ENCODE data around the gene ADAMTS6.
A peak's percentile ranks its signal among the peaks of the same experiment; 100 is the strongest.
"Not testable (repeated sequence)": the region's sequence is repeated elsewhere in the genome, so short reads cannot be mapped to it uniquely, and the experiment has no call there.

ADAMTS6 gene, protein sequence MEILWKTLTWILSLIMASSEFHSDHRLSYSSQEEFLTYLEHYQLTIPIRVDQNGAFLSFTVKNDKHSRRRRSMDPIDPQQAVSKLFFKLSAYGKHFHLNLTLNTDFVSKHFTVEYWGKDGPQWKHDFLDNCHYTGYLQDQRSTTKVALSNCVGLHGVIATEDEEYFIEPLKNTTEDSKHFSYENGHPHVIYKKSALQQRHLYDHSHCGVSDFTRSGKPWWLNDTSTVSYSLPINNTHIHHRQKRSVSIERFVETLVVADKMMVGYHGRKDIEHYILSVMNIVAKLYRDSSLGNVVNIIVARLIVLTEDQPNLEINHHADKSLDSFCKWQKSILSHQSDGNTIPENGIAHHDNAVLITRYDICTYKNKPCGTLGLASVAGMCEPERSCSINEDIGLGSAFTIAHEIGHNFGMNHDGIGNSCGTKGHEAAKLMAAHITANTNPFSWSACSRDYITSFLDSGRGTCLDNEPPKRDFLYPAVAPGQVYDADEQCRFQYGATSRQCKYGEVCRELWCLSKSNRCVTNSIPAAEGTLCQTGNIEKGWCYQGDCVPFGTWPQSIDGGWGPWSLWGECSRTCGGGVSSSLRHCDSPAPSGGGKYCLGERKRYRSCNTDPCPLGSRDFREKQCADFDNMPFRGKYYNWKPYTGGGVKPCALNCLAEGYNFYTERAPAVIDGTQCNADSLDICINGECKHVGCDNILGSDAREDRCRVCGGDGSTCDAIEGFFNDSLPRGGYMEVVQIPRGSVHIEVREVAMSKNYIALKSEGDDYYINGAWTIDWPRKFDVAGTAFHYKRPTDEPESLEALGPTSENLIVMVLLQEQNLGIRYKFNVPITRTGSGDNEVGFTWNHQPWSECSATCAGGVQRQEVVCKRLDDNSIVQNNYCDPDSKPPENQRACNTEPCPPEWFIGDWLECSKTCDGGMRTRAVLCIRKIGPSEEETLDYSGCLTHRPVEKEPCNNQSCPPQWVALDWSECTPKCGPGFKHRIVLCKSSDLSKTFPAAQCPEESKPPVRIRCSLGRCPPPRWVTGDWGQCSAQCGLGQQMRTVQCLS (N-terminal part only)

DNA sequence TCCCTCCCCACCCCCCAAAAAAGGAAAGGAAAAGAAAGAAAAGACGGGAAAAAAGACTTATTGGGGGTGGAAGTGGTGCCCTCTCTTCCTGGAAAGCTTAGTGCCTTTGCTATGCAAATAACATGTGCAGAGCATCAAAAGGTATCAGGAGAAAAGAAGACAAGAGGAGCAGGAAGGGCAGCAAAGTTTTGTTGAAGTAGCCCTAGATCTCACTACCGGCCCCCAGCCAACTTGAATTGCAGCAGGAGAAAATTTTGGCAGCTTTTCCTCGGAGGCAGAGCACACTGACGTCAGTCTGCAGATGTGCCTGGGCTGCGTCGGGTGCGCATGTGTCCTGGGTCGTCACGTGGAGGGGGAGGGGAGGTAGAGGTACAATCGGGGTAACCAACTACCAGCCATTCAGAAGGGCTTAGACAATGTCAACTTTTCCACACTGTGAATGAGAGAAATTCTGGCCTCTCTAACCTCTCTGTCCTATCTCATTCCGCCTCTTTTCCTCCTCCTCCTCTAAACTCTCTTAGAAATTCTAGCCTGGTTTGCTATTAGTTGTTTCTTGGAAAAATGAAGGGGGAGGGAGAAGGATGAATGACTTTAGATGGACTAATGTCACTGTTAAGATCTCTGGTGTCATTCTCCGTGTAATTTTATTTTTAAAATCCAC, at the start of gene ADAMTS6:
Gene ADAMTS6 (minus strand): TSS at position 286 of the 661 bp plus-strand sequence. CDS start 8,247 bp downstream, outside the sequence.
- peak; percentile 98 for DNase-seq

DNA sequence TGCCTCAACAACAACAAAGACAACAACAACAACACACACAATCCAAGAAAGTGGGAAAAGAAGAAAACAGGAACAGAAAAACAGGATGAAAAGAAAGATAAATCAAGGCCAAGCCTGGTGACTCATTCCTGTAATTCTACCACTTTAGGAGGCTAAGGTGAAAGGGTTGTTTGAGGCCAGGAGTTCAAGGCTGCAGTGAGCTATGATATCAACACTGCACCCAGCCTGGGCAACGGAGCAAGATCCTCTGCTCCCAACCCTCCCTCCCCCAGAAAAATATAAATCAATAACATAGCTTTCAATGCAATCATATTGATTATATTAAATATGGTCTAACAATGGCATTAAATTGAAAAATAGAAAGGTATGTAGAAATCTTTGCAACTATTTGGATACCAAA, 49.2 kb upstream of the ADAMTS6 start:
- DNase-seq: no peak

DNA sequence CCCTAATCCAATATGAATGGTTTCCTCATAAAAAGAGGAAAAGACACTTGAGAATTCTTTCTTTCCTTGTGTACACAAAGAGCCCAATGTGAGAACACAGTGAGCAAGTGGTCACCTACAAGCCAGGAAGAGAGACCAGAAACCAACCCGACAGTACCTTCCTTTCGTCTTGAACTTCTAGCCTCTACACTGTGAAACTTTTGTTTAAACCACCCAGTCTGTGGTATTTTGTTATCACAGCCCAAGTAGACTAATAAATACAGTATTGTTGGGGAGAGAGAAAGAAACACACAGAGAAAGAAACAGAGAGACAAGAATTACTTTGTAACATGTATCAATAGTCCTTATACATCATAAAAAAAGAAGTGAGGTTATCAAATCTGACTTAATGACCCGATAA, 44.0 kb upstream of the ADAMTS6 start:
- no peak for DNase-seq

DNA sequence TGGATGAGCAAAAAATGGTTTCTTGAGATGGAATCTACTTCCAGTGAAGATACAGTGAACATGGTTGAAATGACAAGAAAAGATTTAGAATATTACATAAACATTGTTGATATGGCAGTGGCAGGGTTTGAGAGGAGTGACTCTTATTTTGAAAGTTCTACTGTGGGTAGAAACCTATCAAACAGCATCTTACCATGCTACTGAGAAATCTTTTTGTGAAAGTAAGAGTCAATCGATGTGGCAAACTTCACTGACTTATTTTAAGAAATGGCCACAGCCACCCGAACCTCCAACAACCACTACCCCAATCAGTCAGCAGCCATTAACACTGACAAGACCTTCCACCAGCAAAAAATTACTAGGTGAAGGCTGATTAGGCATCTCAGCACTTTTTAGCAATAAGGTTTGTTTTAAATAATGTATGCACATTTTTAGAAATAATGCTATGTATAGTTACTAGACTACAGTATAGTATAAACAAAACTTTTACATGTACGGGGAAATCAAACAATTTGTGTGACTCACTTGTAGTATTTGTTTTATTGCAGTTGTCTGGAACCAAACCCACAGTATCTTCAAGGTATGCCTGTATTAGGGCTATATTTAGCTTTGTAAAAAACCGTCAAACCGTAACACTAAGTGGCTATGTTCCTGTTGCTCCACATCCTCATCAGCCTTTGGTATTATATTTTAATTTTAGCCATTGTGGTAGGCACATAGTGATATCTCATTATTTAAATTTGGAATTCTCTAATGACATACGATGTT, 30.6 kb upstream of the ADAMTS6 start:
- no peak for DNase-seq

DNA sequence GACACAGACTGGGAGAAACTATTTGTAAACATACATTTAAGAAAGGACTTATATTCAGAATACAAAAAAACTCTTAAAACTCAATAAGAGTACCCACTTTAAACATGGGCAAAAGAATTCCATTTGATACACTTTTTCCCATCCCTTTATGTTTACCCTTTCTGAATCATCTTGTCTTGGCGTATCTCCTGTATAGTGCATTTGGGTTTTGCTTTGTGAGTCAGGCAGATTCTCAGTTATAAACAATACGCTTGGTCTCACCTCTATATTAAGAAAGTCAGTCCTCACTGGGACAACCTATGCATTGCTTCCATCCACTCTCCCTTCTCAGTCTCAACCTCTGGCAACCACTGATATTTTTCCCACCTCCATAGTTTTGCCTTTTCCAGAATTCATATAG, 27.3 kb upstream of the ADAMTS6 start:
- DNase-seq: no peak

DNA sequence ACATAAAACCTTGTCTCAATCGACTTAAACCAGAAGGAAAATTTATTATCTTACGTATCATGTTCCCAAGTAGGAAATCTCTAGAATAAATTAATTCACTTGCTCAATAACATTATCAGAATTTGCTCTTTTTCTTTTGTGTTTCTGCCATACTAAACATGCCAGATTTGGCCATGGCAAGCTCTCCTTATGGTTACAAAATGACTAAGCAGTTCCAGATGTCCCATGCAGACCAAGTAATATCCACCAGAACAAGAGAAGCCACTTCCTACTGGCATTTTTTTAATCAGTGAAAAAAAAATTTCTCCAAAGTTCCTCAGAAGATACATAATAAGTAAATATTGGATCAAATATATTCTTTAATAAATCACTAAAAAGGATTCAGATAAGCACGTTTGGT, 25.2 kb upstream of the ADAMTS6 start:
- peak; percentile 53 for DNase-seq

DNA sequence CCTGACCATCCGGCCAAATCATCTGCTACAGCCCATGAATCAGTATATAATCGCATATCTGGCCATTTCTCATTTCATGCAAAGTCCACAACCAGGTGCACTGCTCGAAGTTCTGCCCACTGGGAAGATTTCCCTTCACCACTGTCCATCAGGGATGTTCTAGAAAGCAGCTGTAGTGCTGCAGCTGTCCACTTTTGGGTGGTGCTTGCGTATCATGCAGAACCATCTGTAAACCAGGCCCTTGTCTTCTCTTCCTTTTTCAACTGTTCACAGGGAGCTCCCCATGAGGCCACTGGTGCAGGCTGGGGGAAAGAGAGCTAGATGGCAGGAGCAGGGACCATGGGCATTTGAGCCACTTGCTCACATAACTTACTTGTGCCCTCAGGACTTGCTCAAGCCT, 7.4 kb upstream of the ADAMTS6 start:
- no peak for DNase-seq

DNA sequence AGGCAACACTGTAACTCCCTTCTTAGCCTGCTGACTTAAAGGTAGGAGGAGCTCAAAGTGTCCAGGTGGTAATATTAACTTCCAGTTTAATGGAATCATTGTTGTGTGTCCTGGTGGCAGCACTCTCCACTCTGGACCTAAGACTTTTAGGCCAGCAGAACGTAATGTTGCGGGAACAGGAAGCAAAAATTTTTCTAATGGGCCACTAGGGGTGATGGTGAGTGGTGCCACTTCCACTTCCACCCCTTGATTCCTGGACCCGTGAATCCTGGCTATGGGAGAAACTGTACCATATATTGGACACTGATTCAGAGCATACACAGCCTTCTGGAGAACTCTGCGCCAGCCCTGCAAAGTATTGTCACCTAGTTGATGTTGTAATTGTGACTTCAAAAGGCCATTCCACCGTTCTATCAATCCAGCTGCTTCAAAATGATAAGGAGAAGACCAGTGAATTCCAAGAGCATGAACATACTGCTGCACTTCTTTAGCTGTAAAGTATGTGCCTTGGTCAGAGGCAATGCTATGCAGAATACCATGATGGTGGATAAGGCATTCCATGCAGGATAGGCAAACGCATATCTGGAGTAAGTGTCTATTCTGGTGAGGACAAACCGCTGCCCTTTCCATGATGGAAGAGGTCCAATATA, 6.4 kb upstream of the ADAMTS6 start:
- DNase-seq: not testable (repeated sequence)

DNA sequence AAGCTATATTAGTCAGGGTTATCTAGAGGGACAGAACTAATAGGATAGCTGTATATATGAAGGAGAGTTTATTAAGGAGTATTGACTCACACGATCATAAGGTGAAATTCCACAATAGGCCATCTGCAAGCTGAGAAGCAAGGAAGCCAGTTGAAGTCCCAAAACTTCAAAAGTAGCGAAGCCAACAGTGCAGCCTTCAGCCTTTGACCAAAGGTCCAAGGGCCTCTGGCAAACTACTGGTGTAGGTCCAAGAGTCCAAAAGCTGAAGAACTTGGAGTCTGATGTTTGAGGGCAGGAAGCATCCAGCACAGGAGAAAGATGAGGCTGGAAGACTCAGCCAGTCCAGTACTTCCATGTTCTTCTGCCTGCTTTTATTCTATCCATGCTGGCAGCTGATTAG, 5.1 kb upstream of the ADAMTS6 start:
- DNase-seq: not testable (repeated sequence)

DNA sequence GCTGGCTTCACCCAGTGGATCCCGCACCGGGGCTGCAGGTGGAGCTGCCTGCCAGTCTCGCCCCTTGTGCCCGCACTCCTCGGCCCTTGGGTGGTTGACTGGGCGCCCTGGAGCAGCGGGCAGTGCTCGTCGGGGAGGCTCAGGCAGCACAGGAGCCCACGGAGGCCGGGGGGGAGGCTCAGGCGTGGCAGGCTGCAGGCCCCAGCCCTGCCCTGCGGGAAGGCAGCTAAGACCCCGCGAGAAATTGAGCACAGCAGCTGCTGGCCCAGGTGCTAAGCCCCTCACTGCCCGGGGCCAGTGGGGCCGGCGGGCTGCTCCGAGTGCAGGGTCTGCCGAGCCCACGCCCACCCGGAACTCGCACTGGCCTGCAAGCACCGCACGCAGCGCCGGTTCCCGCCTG, 3.7 kb upstream of the ADAMTS6 start:
- no peak for DNase-seq

DNA sequence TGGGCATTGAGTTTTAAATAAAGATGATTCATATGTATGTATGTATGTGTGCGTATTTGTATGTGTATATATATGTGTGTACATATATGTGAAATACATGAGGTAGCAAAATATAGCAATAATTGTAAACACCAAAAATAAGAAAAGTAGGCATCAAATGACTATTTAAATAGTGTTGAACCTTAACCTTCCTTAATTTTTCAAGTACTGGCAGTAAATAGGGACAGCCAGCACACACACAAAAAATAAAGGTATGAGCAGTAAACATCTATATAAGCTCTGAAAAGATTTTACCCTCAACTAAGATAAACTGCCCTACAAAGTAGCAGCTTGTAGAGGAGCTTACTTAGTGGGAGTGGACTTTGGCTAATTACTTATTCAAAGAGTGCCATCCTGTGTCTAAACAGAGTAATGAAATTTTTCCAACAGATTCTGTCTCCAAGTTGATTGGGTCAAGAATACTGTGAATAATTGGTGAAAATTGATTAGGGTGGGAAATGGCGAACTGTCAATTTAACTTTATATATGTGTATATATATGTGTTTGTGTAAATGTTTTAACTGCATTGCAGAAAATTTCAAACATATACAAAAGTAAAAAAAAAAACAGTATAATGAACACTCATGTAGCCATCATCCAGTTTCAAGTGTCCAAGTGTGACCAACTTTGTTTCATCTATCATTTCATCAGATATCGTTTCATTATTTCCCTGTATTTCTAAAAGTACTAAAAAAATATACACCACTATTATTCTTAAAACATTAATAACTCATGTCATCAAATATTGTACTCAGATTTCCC, 2.0 kb upstream of the ADAMTS6 start:
- DNase-seq: peak; percentile 68

DNA sequence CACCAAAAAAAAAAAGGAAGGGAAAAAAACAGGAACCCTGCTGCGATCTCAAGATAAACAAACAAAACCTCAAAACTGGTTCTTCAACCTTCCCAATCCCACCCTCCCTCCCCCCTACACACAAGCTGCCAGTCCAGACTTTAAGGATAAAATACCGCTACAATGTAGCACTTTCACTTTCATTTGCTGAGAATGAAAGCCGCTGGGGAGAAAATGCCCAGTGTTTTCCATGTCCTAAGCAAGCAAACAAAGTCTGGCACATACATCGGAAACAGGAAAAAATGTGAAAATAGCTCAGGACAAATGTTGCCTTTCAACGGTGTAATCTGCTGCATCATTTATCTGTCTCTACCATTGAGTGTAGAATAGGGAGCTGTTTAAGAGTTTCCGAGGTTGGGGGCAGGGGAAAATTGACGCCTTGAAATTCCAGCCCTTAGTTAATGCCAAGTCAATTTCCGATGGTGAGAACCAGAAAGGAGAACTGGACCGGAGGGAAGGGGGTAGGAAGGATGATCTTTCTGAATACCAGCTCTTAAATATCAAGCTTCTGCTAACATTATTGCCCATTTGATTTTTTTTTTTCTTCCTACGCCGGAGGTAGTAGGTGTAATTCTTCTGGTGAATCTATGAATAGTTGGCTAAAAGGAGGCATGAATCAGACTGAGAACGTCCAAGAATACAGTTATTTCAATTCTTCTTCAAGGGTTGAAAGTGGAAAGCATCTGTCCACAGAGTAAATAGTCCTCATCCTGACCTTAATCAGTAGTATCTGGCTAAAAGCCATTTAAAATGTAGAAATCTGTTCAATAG, 1.2 kb upstream of the ADAMTS6 start:
- peak; percentile 72 for DNase-seq

DNA sequence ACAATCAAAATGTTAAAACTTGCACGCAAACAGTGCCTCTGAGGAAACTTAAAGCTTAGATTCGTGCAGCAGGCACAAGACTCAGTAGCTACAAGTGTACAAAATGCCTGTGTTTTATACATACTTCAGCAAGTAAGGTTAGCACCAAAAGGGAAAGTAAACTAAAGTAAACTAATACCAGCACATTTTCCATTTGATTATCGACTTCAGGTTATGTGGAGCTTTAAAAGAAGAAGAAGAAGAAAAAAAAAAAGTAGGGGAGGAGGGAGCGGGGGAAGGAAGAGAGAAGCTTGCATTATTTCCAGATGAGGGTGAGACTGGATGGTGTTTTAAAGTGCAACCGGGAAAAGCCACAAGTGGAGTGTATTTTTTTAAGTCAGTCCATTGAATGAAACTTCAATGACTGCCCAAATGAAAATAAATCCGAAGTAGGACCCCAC, 596 bp upstream of the ADAMTS6 start:
- peak; percentile 55 for DNase-seq

DNA sequence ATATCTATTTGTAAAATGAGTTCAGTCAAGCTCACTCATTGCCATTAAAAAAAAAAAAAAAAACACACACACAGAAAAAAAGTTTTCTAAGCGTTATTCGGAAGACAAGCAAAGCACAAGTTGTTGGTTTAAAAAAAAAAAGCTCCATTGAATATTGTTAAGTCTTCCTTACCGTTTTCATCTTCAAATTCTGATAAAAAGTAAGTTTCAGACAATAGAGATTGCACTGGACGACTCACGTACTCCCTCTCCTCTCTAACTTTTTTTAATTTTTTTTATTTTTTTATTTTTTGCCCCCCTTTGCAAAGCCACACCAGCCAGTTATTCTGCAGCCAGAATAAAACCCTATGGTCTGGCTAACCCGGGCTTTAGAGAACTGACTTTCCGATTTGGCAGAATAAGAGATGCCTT, 544 bp downstream of the ADAMTS6 start:
- no peak for DNase-seq

DNA sequence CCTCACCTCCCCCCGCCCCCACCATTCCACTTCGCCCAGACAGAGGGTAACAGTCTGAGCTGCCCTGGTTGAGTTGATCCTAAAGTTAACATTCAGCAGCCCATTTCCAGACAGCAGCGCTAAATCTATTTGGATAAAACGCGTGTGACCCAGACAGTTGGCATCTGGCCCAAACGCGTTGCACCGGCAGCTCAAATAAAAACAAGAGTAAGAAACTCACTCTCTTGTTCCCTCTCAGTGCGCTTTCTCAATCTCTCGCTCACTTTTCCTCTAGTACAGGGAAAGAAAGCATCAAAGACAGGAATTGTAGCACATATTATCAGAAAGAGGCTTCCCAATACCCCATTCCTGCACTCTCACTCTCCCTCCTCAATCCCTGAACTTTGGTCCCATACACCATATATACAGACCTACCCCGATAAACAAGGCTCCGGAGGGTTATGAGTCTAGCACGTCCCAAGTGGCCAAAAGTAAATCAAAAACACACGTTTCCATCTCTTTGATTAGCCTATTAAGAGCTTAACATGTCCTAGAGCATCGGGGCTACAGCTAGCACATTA, 1.3 kb downstream of the ADAMTS6 start:
- peak; percentile 86 for DNase-seq

DNA sequence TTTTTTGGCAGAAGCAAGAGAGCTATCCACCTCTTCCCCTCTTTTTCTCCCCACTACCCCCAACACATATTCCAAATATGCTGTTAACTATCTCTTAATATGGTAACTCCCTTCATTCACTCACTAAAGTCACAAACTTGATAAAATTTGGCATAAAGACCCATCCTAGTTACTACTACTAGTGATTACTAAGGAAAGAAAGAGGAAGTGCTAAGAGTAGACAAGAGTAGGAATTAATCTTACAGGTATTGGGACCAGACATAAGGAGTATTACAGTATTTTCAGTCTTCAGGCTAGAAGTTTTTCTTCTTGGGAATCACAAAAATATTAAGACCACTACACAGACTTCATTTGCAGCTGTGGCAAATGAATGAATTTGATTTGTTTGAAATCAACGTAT, 2.2 kb downstream of the ADAMTS6 start:
- DNase-seq: no peak

DNA sequence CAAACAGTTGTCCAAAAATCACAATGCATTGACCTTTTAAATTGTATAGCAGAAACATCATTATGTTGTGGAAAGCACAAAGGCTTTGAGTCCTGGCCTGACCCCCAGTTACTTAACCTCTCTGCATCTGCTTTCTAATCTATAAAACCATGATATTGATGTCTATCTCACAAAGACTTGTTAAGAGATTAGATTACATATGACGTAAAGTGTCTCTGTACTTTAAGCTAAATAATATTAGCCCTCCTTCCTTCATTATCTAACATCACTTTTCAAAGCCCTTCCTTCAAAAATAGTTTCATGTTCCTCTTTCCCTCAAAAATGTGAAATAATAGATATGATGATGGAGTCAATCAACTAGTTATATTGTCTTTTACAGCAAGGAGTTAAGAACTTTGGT, 3.4 kb downstream of the ADAMTS6 start:
- DNase-seq: no peak

DNA sequence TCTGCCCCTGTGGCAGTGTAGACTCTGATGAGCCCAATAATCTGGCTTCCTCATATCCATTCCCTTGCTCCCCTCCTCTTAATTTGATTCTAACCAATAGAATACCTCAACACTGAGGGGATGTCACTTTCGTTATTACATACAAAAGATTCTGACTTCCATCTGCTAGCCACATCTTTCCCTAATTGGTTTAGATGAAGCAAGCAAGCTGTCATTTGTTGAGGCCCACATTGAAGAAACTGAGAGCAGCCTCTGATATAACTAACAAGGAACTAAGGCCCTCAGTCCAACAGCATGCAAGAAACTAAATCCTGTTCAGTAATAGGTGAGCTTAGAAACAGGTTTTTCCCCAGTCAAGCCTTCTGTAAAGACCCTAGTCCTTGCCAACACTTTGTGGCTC, 5.8 kb downstream of the ADAMTS6 start:
- peak; percentile 7 for DNase-seq

DNA sequence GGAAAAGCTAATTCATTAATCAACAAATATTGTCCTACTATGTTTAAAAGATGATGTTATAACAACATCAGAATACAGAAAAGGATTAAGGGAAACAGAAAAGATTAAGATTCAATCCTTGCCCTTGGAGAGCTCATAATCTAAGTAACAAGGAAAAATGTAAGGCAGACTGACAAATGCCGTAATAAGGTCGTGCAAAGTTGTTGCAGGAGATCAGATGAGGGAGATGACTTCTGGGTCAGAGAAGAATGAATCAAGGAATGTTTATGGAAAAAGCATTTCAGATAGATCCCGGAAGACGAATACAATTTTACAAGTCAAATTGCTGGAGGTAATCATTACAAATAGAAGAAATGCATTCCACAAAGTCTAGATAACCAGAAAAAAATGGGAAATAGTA, 6.4 kb downstream of the ADAMTS6 start:
- no peak for DNase-seq
